C4-2B (cell line): ENCODE results near the gene RPH3AL.

Source experiments
- CTCF ChIP-seq: fragments of 450-650 bp; conservative IDR thresholded peaks from 2 replicates; pipeline ENCODE4 v1.5.1; 2017; ENCODE audit warnings: mild to moderate bottlenecking
- ZFX ChIP-seq: fragments of 450-650 bp; IDR thresholded peaks from 2 replicates; pipeline ENCODE4 v1.6.1; 2017

- TF ChIP-seq CTCF (no peak), ZFX (no peak)
Observed at GRCh38 chr17:320139-320538, 32.5 kb downstream of the RPH3AL start.
